Skin of body (tissue), 2 donors: ENCODE data around the gene PKP4. TPM values are rescaled to one million over a fixed set of nuclear protein-coding genes. Genes with fewer than 3 reads are reported as not detected.

Experiments used
- DNase-seq: peaks from one replicate; lab custom pipeline; 2025; lab: John Stamatoyannopoulos, UW
- total RNA-seq: library from RNA; depleted of rRNA; stranded (reverse); fragments of >200 nt; gene quantifications from one replicate; pipeline ENCODE4 v1.2.3, GENCODE V29; 2014

Gene PKP4
- total RNA-seq, 1 donor from 2014 or later: 56.4 TPM

GRCh38 chr2:158496986-158497385 is 40.2 kb downstream of the PKP4 start:
- DNase-seq: no peak

GRCh38 chr2:158497486-158497885 is 40.7 kb downstream of the PKP4 start:
- DNase-seq: no peak

GRCh38 chr2:158498043-158498748 is 41.4 kb downstream of the PKP4 start:
- DNase-seq: no peak

- DNase-seq: no peak
Observed at GRCh38 chr2:158498749-158499136, 42.0 kb downstream of the PKP4 start.

- DNase-seq: no peak
Observed at GRCh38 chr2:158499383-158499782, 42.6 kb downstream of the PKP4 start.

GRCh38 chr2:158500333-158500732 is 43.6 kb downstream of the PKP4 start:
- DNase-seq: no peak

GRCh38 chr2:158501301-158501700 is 44.5 kb downstream of the PKP4 start:
- DNase-seq: no peak

GRCh38 chr2:158502974-158503373 is 46.2 kb downstream of the PKP4 start:
- DNase-seq: peak; percentile 91

GRCh38 chr2:158504088-158504487 is 47.3 kb downstream of the PKP4 start:
- DNase-seq: no peak

- no peak for DNase-seq
Observed at GRCh38 chr2:158505448-158505934, 48.7 kb downstream of the PKP4 start.

GRCh38 chr2:158507141-158507540 is 50.4 kb downstream of the PKP4 start:
- no peak for DNase-seq

GRCh38 chr2:158507679-158508078 is 50.9 kb downstream of the PKP4 start:
- no peak for DNase-seq

GRCh38 chr2:158509928-158510797 is 53.4 kb downstream of the PKP4 start:
- DNase-seq: peak; percentile 78

- no peak for DNase-seq
Observed at GRCh38 chr2:158510887-158511286, 54.1 kb downstream of the PKP4 start.

GRCh38 chr2:158511706-158512105 is 55.0 kb downstream of the PKP4 start:
- DNase-seq: no peak

GRCh38 chr2:158512323-158512722 is 55.6 kb downstream of the PKP4 start:
- no peak for DNase-seq

GRCh38 chr2:158513841-158514240 is 57.1 kb downstream of the PKP4 start:
- no peak for DNase-seq

- DNase-seq: no peak
Observed at GRCh38 chr2:158518084-158518483, 61.3 kb downstream of the PKP4 start.

- no peak for DNase-seq
Observed at GRCh38 chr2:158519481-158519880, 62.7 kb downstream of the PKP4 start.

- DNase-seq: no peak
Observed at GRCh38 chr2:158529379-158530259, 72.9 kb downstream of the PKP4 start.

- DNase-seq: no peak
Observed at GRCh38 chr2:158530829-158531228, 74.1 kb downstream of the PKP4 start.

GRCh38 chr2:158533009-158533408 is 76.3 kb downstream of the PKP4 start:
- no peak for DNase-seq
